Testis (tissue), 3 donors: ENCODE results near the gene NFKBIE. TPM values are rescaled to one million over a fixed set of nuclear protein-coding genes. Genes with fewer than 3 reads are reported as not detected.

Experiments
- DNase-seq: peaks from one replicate; pipeline ENCODE4 v3.0.0-alpha.2; 2019
- H3K27ac ChIP-seq, 2 donors: fragments of 200-600 bp; sonication (generic); one replicate each; pipeline ENCODE4 v1.5.1; 2019
- H3K27me3 ChIP-seq: fragments of 200-600 bp; sonication (generic); one replicate; pipeline ENCODE4 v1.5.1; 2019
- H3K36me3 ChIP-seq: fragments of 200-600 bp; sonication (generic); one replicate; pipeline ENCODE4 v1.5.1; 2017; ENCODE audit warnings: low read depth; ENCODE audit errors: missing control alignments
- H3K4me1 ChIP-seq: fragments of 200-600 bp; sonication (generic); one replicate; pipeline ENCODE4 v1.5.1; 2019
- H3K4me3 ChIP-seq, 2 donors: fragments of 200-600 bp; sonication (generic); one replicate each; pipeline ENCODE4 v1.5.1; 2017 to 2019
- H3K9me3 ChIP-seq: fragments of 200-600 bp; sonication (generic); one replicate; pipeline ENCODE4 v1.5.1; 2017
- CTCF ChIP-seq, 3 experiments: fragments of 450-650 bp in 2 of 3; fragments of 200-600 bp in 1 of 3; sonication (generic) in 1 of 3; IDR thresholded peaks; one replicate each; pipeline ENCODE4 v1.5.1; 2016 to 2019; ENCODE audit warnings: antibody characterized with exemption in 3 of 3, mild to moderate bottlenecking in 2 of 3, moderate library complexity in 1 of 3
- POLR2A ChIP-seq: fragments of 450-650 bp; IDR thresholded peaks from one replicate; pipeline ENCODE4 v1.6.1; 2017; ENCODE audit warnings: antibody characterized with exemption, mild to moderate bottlenecking, moderate library complexity
- WGBS, 2 donors: methylation state at CpG; one replicate each; pipeline ENCODE4 v1.1.5; 2018; 5-methylcytosine and 5-hydroxymethylcytosine counted together
- intact Hi-C: fragments of 100-400 bp; cut with DNase I; formaldehyde crosslinking; loops from one replicate; pipeline ENCODE4 v1.15.1; 2023; ENCODE audit warnings: low total_unique reads
- polyA plus RNA-seq: library from polyadenylated mRNA; stranded (reverse); fragments of 350-450 nt; fragmentation: Illumina TruSeq; extraction: RNeasy Lipid Tissue Mini Kit (QIAGEN cat#74804); gene quantifications from one replicate; pipeline ENCODE4 v1.2.3, GENCODE V29; 2014; ENCODE audit warnings: low read depth, low replicate concordance; ENCODE audit not compliant: insufficient read depth
- total RNA-seq, 2 donors: library from RNA; depleted of rRNA; stranded (reverse); fragments of >200 nt; gene quantifications; one replicate each; pipeline ENCODE4 v1.2.3, GENCODE V29; 2016

NFKBIE gene
- total and polyA plus RNA-seq, 3 donors from 2014 or later, result 13.1 to 29.2 (median 18.3) TPM

- Histone ChIP-seq H3K9me3 (no peaks in the 10 kb centered on the region), H3K4me3 (peak overlapping the region in 1 of 2 donors; percentile 41), H3K36me3 (no peaks in the 10 kb centered on the region), H3K4me1 (no peaks in the 10 kb centered on the region), H3K27me3 (no peaks in the 10 kb centered on the region), H3K27ac (no peak overlapping the region)
- TF ChIP-seq POLR2A, result no peak
- TF ChIP-seq CTCF (IDR thresholded peaks at IDR 0.05), result no peak
- WGBS, 2 donors, result 4 to 8% methylated on average over 7 to 23 of the region's 90 CpGs
- intact Hi-C loops, result no loop called here
- no peak for DNase-seq
Measured at GRCh38 chr6:44270526-44271405, 5.4 kb upstream of the NFKBIE start.

GRCh38 chr6:44269921-44270525 lies 4.7 kb upstream of the NFKBIE start, which contains the start of gene TMEM151B:
TSS of gene TMEM151B (plus strand) at chr6:44270450. CDS start at chr6:44270743, 293 bp downstream.
- Histone ChIP-seq H3K4me1 (no peaks in the 10 kb centered on the region), H3K36me3 (no peaks in the 10 kb centered on the region), H3K9me3 (no peaks in the 10 kb centered on the region), H3K4me3 (peak within 1 kb of the TSS in 1 of 2 donors; percentile 41), H3K27ac (no peak within 1 kb of the TSS), H3K27me3 (no peaks in the 10 kb centered on the region)
- intact Hi-C loops, result loop anchor here (10.0 kb wide), 1 partner anchor 185 kb away; no protein-coding TSS in a partner anchor
- TF ChIP-seq POLR2A (no peak), CTCF (IDR thresholded peaks at IDR 0.05) (no peak)
- WGBS, 2 donors, result 11 to 33% methylated on average over 12 to 29 of the region's 29 CpGs
- no peak for DNase-seq

DNA sequence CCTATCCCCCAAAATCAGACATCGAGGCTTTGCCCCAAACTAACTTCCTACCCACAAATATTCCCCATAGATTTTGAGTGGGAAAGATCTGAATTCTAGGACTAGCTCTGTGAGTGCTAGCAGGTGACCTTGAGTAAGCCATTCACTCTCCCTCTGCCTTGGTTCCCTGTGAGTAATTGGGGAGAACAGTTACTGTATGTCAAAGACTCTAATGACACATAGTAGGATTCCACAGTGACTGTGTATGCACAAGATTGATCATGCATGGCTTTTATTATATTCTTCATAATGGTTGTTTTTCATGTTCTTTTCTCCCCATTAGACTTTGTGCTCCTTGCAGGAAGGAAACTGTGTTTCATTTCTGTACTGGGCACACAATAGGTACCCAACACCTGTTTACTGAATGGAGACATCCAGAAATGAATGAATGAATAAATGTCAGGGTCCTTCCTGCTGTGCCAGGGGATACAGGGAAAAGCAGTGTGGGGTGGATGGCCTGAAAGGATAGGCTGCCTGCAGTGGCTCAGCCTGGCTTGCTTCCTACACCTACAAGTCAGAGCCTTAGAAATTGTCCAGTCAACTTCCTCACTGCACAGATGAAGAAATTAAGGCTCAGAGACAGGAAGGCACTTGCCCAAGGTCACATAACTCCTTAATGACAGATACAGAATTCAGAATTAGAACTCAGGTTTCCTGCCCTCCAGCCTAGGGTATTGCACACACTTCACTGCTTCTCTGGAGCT lies 4.0 kb upstream of the NFKBIE start:
- WGBS, 2 donors, result 90 to 93% methylated on average over 1 of the region's 1 CpG
- H3K36me3 ChIP-seq, result no peaks in the 10 kb centered on the region
- intact Hi-C loops, result loop anchor here (10.0 kb wide), 1 partner anchor 185 kb away; no protein-coding TSS in a partner anchor
- DNase-seq, result no peak
- TF ChIP-seq CTCF (IDR thresholded peaks at IDR 0.05), result no peak
- no peak for TF ChIP-seq POLR2A
- H3K9me3 ChIP-seq, result no peaks in the 10 kb centered on the region
- H3K4me1 ChIP-seq, result peaks cover 6% of the 10 kb centered on the region
- no peaks in the 10 kb centered on the region for H3K27me3 ChIP-seq
- no peak overlapping the region for H3K4me3 ChIP-seq
- H3K27ac ChIP-seq, result no peak overlapping the region

GRCh38 chr6:44268095-44268628 lies 2.8 kb upstream of the NFKBIE start:
- H3K9me3 ChIP-seq, result no peaks in the 10 kb centered on the region
- DNase-seq, result peak; percentile 77
- H3K4me3 ChIP-seq, result no peak overlapping the region
- WGBS, 2 donors, result 33 to 38% methylated on average over 5 of the region's 5 CpGs
- peaks cover 17% of the 10 kb centered on the region for H3K4me1 ChIP-seq
- no peaks in the 10 kb centered on the region for H3K36me3 ChIP-seq
- intact Hi-C loops, result loop anchor here (10.0 kb wide), 1 partner anchor 187 kb away; no protein-coding TSS in a partner anchor
- H3K27ac ChIP-seq, result no peak overlapping the region
- H3K27me3 ChIP-seq, result no peaks in the 10 kb centered on the region
- TF ChIP-seq CTCF (IDR thresholded peaks at IDR 0.05) (peak; percentile 61 to 85 (median 74)), POLR2A (no peak)
